HG02884 (cell line): ENCODE data around the gene TAC4.

Source experiments
- ATAC-seq: cut with Tn5 transposase; IDR thresholded peaks from one replicate; pipeline ENCODE4 v1.9.1; 2021; ENCODE audit warnings: mild to moderate bottlenecking, moderate library complexity; ENCODE audit not compliant: unreplicated experiment

Gene TAC4

GRCh38 chr17:49815761-49816281 is 32.0 kb downstream of the TAC4 start:
- ATAC-seq = no peak

GRCh38 chr17:49814781-49815529 is 32.9 kb downstream of the TAC4 start:
- ATAC-seq = no peak

GRCh38 chr17:49809056-49809455 is 38.8 kb downstream of the TAC4 start:
- no peak for ATAC-seq

- no peak for ATAC-seq
Measured at GRCh38 chr17:49798738-49799137, 49.1 kb downstream of the TAC4 start.

- no peak for ATAC-seq
Measured at GRCh38 chr17:49798182-49798581, 49.7 kb downstream of the TAC4 start.

DNA sequence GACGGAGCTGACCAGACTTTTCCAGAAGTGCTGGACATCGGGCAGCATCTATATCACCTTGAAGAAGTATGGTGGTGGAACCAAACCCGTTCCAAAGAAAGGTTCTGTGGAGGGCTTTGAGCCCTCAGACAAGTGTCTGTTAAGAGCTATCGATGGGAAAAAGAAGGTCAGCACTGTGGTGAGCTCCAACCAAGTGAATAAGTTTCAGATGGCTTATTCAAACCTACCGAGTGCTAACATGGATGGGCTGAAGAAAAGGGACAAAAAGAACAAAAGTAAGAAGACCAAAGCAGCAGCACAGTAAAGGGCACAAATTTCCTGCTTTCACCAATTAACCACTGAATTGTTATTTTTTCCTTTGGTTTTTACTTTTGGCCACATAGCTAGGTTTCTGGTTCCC is 52.5 kb downstream of the TAC4 start:
- ATAC-seq = no peak

DNA sequence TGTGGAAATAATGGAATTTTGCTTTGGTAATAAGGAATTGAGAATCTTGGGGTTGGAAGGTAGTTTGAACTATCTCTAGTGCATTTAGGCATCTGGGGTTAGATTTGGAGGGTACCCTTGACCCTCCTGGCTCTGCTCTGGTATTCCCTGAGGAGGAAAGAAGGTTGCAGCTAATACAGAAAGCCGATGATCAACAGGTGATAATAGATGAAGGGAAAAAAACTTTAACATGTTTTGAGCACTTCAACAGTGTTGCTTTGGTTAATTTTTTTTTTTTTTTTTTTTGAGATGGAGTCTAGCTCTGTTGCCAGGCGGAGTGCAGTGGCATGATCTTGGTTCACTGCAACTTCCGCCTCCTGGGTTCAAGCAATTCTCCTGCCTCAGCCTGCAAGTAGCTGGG is 54.6 kb downstream of the TAC4 start:
- ATAC-seq = no peak

DNA sequence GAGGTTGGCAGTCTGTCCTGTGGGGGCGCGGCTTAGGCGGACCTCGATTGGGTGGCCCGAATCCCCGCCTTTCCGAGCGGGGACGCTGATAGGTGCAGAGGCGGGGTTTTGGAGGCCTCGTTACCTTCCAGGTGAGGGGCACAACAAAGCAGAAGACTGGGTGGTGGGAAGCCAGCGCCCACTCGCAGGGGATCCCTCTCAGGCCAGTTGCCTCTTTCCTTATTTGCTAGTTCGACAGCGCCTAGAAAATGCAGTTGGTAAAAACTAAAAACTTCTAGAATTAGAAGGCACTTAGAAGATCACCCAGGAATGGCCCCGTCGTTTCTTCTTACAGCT is 58.7 kb downstream of the TAC4 start:
- no peak for ATAC-seq

- peak; percentile 84 for ATAC-seq
Measured at GRCh38 chr17:49788478-49789242, 59.2 kb downstream of the TAC4 start, which contains the start of gene KAT7. TSS of gene KAT7 (plus strand) at chr17:49788681. CDS start at chr17:49788835, 154 bp downstream.
